Kidney tubule cell (primary cell): ENCODE results near the gene TET1.
"Not testable (repeated sequence)": the region's sequence is repeated elsewhere in the genome, so short reads cannot be mapped to it uniquely, and the experiment has no call there.

Experiments
- DNase-seq: peaks from one replicate; pipeline ENCODE4 v3.0.0-alpha.2; 2018; ENCODE audit warnings: low spot score

The TET1 gene

DNA sequence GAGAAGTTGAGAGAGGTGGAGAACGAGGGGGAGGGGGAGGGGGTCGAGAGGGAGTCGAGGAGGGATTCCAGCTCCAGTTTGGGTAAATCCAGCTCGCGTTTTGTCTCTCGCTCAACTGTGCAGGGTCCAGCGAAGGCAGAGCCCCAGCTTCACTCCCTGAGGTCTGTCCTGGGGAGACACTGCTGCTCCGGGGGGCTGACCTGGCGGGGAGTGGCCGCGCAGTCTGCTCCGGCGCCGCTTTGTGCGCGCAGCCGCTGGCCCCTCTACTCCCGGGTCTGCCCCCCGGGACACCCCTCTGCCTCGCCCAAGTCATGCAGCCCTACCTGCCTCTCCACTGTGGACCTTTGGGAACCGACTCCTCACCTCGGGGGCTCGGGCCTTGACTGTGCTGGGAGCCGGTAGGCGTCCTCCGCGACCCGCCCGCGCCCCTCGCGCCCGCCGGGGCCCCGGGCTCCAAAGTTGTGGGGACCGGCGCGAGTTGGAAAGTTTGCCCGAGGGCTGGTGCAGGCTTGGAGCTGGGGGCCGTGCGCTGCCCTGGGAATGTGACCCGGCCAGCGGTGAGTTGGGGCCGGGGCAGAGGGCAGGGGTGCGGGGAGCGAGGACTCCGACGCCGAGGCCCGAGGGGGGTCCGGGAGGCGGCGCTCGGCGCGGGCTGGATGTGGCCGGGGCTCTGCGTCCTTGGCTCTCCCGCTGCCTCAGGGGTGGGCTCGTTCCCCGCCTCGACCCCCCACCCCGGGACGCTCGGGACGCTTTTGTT lies at the start of gene TET1:
Gene TET1 (plus strand): TSS at position 152 of the 757 bp plus-strand sequence. CDS start 12,002 bp downstream, outside the sequence.
- DNase-seq = no peak

DNA sequence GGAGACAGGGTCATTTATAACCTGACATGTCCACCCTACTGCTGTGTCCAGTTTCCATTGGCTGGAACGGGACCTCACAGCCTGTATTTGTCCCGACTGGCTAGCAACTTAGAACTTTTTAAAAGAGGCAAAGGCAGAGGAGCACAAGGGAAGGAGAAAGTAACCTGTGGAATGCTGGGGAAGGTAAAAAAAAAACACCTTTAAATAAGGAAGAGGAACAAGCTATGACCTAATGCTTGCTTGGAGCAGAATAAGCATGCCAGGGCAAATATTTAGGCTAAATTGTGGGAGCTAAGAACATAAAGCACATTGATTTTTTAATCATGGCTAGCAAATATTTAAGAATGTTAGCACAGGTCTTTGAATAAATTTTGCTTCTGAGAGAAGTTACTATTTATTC lies 43.9 kb upstream of the TET1 start:
- not testable (repeated sequence) for DNase-seq

DNA sequence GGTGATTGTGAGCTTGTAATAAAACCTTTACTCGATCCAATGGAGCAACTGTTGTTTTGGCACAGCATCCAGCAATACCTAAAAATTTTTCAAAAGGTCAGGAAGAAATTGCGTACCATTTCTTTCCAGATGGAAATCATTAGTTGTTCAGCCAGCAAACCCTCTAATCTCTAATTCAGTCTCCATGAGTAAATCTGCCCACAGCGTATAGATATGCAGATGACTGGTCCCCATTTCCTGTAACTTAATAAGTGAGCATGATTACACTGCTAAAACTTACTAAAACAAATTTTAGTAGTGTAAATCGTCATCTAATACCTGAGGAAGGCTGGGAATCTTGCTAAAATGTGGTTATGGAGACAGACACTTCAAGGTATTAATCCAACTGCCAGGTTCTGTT lies 43.4 kb upstream of the TET1 start:
- DNase-seq = no peak

DNA sequence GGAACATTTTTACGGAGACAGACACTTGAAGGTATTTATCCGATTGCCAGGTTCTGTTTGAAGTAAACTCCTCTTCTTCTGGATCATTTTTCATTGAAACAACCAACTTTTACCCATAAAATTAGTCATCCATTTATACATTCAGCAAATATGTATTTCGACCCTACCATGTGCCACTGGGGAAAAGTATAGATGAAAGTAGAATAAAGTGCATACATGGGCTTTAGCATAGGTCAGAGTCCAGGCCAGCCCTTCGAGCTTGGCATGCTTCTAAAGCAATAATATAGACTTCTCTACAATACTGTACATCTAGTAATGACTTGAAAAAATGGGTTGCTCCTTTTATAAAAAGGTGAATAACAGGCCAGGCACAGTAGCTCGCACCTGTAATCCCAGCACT lies 42.9 kb upstream of the TET1 start:
- DNase-seq = no peak

DNA sequence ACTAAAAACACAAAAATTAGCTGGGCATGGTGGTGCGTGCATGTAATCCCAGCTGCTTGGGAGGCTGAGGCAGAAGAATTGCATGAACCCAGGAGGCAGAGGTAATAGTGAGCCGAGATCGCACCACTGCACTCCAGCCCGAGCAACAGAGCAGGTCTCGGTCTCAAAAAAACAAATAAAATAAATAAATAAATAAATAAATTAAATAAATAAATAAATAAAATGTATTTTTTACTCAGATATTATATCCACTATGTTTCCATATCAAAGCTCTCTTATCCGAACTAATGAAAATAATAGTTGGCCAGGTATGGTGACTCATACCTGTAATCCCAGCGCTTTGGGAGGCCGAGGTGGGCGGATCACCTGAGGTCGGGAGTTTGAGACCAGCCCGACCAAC lies 41.5 kb upstream of the TET1 start:
- DNase-seq = not testable (repeated sequence)

DNA sequence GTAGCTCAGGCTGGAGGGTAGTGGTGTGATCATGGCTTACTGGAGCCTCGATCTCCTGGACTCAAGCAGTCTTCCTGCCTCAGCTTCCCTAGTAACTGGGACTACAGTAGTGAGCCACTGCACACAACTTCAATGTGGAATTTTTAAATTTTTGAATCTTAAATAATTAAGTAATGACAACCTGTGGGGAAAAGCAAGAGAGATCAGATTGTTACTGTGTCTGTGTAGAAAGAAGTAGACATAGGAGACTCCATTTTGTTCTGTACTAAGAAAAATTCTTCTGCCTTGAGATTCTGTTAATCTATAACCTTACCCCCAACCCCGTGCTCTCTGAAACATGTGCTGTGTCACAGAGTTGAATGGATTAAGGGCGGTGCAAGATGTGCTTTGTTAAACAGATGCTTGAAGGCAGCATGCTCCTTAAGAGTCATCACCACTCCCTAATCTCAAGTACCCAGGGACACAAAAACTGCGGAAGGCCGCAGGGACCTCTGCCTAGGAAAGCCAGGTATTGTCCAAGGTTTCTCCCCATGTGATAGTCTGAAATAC lies 34.6 kb upstream of the TET1 start:
- not testable (repeated sequence) for DNase-seq

DNA sequence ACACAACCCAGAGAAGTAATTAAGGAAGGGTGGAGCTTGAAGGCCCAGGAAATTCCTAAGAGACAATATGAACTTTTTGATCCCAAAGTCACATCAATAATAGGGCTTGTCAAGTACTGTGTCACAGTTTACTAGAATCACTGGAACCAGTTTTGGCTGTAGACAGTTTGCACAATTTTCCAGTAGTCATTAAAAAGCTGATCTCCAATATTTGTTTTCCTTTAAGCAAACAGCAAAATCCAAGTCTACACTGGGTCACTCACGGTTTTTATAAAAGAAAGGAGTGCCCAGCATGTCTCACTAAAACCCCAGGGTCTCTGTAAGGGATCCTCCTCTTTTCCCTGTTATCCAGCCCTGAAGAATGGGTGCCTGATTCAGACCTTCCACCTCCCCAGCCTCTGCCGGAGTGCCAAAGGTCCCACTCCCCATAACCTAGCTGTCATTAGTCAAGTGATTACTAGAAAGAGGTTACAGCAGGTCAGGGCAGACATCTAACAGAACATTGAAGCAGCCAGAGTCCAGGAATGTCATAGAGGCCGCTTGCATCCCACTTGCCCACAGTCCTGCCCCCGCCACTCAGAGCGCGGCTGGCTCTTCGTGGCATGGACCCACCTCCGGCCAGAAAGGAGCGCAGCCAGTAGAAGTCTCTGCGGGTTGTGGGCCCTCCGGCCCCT lies 33.4 kb upstream of the TET1 start:
- no peak for DNase-seq

DNA sequence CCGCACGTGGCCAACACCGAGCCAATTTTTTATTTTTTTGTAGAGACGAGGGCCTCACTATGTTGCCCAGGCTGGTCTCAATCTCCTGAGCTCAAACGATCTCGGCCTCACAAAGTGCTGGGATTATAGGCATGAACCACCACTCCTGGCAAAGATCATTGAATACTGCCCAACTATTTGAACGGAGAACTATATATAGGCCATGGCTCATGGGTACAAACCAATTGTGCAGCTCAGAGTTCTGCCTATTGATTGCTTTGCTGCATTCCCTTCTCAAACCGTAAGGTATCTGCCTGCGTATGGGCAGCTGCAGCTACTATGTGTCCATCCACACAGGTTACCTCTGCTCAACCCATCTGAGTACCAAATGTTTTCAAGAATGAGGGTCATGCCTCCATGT lies 23.2 kb upstream of the TET1 start:
- no peak for DNase-seq

DNA sequence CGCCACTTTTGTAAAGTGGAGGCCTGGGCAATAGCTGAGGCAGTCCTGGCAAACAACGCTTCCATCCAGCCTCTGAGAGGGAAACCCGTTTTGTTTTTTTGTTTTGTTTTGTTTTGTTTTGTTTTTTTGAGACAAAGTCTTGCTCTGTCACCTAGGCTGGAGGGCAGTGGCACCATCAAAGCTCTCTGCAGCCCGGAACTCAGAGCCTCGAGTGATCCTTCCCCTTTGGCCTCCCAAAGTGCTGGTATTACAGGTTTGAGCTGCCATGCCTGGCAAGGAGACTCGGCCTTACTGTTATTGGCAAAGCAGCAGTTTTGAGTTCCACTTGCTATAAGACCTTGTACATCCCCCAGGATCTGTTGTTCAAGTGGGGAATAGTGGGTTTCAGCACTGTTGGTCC lies 22.3 kb upstream of the TET1 start:
- DNase-seq = no peak

DNA sequence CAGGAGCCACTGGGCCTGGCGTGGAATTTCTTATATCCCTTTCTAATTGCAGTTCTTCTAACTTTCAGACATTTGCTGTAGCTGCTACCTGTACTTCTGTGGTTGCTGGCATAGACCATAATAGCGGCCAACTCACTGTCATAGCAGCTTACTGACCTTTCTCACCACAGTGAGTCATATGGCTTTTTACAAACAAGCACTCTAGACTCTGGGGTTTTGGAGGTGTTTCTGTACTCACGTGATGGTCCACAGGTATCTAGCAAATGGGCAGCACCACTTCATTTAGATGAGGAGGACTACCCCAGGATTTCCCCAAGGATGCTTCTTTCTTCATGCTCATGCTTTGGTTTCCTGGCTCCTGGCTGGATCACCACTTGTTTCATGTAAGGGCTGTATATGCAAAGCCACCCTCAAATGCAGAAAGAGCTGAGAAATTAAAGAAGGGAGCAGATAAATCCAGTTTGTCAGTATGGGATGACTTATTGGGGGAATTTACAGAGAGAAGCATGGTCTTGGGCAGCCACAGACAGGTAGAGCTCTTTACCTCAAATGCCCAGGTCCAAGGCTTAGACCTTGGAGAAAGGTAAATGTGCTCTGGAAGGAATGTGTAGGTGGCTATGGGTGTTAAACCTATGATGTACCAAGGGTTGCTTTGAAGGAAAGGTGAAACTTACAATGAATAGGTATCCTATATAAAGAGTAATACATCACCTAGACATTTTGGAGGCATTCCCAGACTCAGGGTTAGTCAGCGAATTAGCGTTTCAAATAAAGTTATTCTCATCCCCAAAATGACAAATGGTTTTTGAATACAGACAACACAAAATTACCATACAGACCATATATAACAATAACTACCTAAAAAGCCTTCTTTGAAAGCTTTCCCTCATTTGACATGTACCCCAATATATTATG lies 16.9 kb upstream of the TET1 start:
- DNase-seq = peak; percentile 84

DNA sequence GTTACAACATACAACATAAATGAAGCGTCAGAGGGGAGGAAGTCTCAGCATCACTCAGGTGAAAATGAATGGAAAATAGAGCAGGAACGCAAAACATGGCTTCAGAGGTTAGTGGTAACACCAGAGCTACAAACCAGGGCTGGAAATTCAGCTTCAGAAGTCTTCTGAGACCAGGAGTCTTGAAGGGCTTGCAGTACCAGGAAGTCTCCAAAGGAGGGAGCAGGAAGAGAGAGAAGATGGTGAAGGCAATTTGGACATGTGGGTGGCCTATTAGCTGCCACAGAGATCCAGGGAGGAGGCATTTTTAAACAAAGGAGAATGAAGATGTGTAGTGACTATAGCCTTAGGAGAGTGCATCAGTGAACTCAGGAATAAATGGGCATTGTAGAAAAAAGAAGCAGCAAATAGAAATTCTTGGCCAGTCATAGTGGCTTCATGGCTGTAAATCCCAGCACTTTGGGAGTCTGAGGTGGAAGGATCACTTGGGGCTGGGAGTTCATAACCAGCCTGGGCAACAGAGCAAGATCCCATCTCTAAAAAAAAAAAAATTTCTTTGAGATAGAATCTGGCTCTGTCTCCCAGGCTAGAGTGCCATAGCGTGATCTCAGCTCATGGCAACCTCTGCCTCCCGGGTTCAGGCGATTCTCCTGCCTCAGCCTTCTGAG lies 9.3 kb upstream of the TET1 start:
- peak; percentile 68 for DNase-seq

DNA sequence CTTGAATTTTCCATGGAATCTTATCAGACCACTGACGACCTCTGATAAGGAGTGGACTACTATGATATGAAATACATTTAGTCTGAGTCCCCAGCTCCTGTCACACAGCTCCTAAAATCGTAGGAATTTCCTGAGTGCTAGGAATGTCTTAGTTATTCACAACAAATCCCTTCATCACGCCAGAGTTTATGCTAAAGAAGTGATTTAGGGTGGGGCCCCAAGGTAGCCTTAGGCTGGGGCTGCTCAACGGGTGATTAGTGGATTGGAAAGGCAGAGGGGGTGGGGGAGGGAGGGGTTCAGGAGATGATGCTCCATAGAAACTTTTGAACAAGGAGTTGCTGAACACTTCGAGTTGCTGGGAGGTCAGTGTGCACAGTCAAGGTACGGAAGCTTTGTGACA lies 7.0 kb upstream of the TET1 start:
- no peak for DNase-seq

DNA sequence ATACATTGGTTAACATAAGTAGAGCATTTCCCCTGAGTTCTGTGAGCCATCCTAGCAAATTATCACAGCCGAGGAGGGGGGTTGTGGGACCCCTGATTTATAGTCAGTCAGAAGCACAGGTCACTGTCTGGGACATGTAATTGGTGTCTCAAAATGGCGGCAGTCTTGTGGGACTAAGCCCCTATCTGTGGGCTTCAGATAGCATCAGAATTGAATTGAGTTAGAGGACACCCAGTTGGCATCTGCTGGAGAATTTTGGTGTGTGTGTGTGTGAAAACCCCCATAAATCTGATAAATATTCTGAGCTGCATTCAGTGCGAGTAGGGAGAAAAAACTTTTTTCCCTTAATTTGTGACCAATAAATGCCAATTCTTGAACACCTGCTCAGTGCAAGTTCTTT lies 6.5 kb upstream of the TET1 start:
- no peak for DNase-seq

DNA sequence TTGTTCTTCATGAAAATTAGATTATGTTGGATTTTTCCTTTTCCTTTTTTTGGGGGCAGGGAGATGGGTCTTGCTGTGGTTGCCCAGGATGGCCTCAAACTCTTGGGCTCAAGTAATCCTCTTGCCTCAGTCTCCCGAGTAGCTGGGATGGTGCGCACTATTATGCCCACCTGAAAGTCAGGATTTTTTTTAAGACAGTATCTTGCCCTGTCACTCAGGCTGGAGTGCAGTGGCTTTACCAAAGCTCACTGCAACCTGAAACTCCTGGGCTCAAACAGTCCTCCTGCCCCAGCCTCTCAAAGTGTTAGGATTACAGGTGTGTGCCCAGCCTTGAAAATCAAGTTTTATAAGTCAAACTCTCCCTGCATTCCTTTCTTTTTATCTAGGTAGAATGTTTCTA lies 1.7 kb upstream of the TET1 start:
- DNase-seq = no peak

DNA sequence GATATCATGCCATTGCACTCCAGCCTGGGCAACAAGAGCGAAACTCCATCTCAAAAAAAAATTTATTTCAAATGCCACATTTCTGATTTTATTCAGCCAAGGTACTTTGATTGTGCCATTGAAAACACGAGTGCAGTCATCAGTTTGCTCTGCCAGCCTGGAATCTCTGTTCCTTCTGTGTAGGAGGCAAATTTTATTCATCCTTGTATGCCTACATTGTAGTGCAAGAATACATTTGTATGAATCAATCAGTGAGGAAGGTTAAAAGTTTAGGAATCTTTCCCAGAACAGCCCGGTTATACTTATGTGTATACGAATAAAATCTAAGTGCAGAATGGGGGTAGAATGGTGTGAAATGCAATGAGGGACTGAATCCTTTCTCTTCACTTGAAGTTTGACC lies 886 bp upstream of the TET1 start:
- DNase-seq = no peak

DNA sequence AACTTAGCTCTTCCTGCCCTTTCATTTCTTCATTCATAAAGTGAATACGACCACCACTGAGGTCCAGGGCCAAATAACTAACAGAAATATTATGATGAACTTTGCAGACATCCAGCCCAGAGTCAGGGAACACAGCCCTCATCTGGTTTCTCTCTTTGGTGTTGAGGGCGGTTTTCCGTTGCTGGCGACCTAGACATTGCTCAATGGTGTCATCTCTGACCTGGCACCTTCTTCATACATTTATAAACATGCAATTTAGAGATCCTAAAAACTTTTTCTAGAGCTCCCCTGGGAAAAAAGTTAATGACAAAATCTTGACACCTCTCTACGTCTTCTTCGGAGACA lies 324 bp upstream of the TET1 start:
- no peak for DNase-seq

DNA sequence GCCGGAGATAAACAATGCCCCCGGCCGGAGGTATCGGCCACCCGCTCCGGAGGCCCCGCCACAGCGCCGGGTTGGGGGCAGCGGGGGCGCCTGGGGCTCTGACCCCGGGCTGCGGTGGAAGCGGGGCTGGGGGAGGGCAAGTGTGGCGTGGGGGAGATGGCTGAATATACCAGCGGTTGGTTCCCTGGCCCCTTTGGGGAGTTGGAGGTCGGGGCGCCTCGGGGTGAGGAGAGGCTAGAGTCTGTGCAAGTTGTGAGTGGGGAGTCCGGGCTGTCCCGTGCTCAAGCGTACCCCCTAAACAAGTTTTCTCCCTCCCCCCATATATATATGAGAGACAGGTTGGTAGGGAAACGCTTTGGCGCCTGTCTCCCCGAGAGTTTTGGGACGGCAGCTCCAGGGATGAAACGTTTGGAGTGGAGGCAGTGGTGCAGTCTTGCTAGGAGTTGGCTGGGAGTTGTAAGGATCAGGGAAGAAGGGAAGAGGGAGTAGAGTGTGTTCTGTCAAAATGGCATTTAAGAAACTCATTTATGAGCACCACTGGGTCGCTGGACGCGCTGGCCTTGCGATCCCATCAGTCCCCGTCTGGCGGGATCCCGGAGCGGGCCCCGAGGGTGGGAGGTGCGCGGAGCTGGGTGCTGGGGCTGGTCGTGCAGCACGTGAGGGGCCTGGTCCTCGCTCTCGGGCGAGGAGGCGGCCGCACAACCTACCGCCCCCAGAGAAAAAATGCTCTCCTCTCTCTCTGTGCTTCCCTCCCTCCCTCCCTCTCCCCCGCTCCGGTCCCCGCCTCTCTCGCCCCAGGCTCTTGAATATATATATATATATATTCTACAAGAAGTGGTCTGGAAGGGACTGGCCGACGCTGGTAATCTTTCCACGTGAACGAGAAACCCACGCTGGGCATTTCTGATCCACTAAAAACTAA lies 1.1 kb downstream of the TET1 start:
- DNase-seq = no peak

DNA sequence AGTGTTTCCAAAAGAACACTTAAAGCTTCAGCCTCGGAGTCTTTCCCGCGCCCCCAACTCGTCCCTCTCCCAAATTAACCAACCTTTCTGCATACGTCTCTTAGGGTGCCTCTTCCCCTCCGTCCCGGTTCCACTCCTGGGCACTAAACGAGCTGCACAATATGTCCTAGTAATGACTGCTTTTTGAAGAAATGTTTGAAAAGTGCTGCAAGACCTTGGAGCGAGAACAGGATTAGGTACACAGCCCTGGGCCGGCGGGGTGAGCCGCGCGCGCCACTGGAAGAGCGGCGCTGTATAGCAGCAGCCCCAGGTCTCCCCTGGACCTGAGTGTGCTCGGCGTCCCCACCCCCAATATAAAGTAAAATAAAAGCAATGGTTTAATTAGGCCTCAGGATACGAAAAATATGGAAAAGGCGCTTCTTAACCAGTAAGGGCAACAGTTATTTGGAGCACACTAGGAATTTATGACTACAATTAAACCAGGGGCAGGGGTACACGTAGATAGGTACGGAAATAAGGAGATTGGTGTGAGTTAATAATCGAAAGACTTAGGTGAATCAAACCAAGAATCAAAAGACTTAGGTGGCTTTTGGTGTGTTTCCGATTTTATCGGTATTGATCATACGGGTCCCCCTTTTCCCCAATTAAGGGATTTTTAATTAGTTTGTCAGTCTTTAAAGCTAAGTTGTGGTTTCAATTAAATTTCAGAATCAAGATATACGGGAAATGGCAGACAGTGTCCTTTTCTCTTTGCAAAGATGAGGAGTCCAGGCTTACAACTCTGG lies 1.9 kb downstream of the TET1 start:
- DNase-seq = no peak

DNA sequence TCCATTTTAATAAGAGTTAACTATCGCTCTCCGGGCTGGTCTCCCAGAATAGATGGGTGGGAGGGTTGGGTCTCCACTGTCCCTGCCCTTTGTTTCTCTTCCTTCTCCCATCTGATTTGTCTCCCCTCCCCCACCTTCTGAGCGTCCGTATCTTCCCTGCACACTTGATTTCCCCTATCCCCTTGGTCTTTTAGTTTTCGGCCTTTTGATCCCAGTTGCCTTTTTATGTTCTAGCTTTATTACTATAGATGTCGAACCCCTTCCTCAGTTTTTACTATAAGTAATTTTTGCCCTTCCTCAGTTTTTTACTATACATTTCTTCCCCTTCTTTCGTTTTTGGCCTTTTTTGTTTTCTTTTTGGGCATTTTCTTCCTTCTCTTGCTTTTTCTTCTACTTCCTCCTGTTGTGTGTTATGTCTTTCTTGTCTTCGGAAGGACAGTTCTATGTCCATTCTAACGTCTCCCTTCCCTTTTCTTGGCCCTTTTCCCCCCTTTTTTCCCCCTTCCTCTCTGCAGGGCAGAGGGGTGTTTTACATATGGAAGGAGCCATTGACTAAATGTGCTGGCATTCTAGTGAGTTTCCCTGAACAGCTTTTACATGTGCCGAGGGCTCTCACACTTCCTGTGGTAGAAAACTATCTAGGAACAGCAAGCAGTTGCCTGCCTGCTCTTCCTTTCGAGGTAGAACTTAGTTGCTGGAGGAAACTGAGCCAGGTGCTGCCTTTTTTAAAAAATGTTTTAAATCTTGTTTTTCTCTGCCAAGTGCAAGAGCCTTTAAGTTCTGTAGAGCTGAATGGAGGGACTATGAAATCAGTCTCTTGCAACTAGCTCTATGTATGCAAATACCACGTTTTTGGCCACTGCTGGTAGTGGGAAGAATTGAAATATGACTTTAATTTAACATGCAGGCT lies 2.8 kb downstream of the TET1 start:
- DNase-seq = no peak
